MM.1S (cell line): ENCODE data around the gene TMPRSS9.

Experiments
- EZH2 ChIP-seq: fragments of 300-600 bp; sonication (generic); optimal IDR thresholded peaks from 2 replicates; pipeline ENCODE3; 2017; ENCODE audit warnings: low read depth, mild to moderate bottlenecking, antibody characterized with exemption, low read length, mixed read lengths
- TF ChIP-seq, protein P1 (sequence below): fragments of 300-600 bp; sonication (generic); IDR thresholded peaks from 2 replicates; pipeline ENCODE4 v1.5.1; 2016; ENCODE audit warnings: antibody characterized with exemption, low read length, mixed read lengths

DNA sequence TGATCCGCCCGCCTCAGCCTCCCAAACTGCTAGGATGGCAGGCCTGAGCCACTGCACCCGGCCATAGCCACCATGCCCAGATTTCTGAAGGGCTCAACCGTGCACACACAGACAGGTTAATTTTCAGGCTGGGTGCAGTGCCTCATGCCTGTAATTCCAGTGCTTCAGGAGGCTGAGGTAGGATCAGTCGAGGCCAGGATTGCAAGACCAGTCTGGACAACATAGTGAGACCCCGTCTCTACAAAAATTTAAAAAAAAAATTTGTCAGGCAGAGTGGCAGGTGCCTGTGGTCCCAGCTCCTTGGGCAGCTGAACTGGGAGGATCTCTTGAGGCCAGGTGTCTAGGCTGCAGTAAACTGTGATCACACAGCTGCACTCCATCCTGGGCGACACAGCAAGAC is 59.7 kb downstream of the TMPRSS9 start:
- TF ChIP-seq EZH2, result no peak
- TF ChIP-seq, protein P1, sequence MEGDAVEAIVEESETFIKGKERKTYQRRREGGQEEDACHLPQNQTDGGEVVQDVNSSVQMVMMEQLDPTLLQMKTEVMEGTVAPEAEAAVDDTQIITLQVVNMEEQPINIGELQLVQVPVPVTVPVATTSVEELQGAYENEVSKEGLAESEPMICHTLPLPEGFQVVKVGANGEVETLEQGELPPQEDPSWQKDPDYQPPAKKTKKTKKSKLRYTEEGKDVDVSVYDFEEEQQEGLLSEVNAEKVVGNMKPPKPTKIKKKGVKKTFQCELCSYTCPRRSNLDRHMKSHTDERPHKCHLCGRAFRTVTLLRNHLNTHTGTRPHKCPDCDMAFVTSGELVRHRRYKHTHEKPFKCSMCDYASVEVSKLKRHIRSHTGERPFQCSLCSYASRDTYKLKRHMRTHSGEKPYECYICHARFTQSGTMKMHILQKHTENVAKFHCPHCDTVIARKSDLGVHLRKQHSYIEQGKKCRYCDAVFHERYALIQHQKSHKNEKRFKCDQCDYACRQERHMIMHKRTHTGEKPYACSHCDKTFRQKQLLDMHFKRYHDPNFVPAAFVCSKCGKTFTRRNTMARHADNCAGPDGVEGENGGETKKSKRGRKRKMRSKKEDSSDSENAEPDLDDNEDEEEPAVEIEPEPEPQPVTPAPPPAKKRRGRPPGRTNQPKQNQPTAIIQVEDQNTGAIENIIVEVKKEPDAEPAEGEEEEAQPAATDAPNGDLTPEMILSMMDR, result no peak
